NCI-H1048 (cell line): ENCODE measurements around the gene CRKL.

Experiments used
- DNase-seq: peaks from one replicate; lab custom pipeline; 2025; lab: John Stamatoyannopoulos, UW

CRKL gene

GRCh38 chr22:20952544-20953341 is 35.5 kb downstream of the CRKL start:
- no peak for DNase-seq

GRCh38 chr22:20953342-20953608 is 36.1 kb downstream of the CRKL start:
- no peak for DNase-seq

- DNase-seq = no peak
Observed at GRCh38 chr22:20953668-20954500, 36.7 kb downstream of the CRKL start.

- no peak for DNase-seq
Observed at GRCh38 chr22:20955548-20955947, 38.3 kb downstream of the CRKL start.

GRCh38 chr22:20956258-20957101 is 39.3 kb downstream of the CRKL start:
- no peak for DNase-seq

- no peak for DNase-seq
Observed at GRCh38 chr22:20957102-20957682, 40.0 kb downstream of the CRKL start.

GRCh38 chr22:20957683-20958431 is 40.6 kb downstream of the CRKL start:
- DNase-seq = no peak

GRCh38 chr22:20959578-20960461 is 42.6 kb downstream of the CRKL start:
- DNase-seq = no peak

GRCh38 chr22:20960609-20961008 is 43.4 kb downstream of the CRKL start:
- no peak for DNase-seq

GRCh38 chr22:20962491-20962945 is 45.3 kb downstream of the CRKL start:
- DNase-seq = no peak

GRCh38 chr22:20963201-20964052 is 46.2 kb downstream of the CRKL start:
- no peak for DNase-seq

GRCh38 chr22:20964090-20964798 is 47.0 kb downstream of the CRKL start:
- DNase-seq = no peak

GRCh38 chr22:20964799-20965103 is 47.5 kb downstream of the CRKL start:
- DNase-seq = no peak

GRCh38 chr22:20965104-20965887 is 48.1 kb downstream of the CRKL start:
- DNase-seq = no peak

GRCh38 chr22:20965888-20966855 is 49.0 kb downstream of the CRKL start:
- DNase-seq = no peak

- DNase-seq = no peak
Observed at GRCh38 chr22:20966883-20967696, 49.9 kb downstream of the CRKL start, which contains the start of gene AIFM3. Gene AIFM3, plus strand, starts transcription at chr22:20967255. Its CDS starts 690 bp downstream, at chr22:20967945.
